Mesendoderm (in vitro differentiated cells): ENCODE data around the gene NTN1.
A peak's percentile ranks its signal among the peaks of the same experiment; 100 is the strongest.

Source experiments
- DNase-seq: peaks from one replicate; pipeline ENCODE4 v3.0.0; 2013
- H2AK5ac ChIP-seq: 2 replicates; pipeline ENCODE4 v1.6.1; 2013; ENCODE audit warnings: low read length, inconsistent platforms
- H2BK120ac ChIP-seq: 2 replicates; pipeline ENCODE4 v1.6.1; 2013; ENCODE audit warnings: low read depth, mild to moderate bottlenecking, low read length, moderate library complexity, mixed read lengths
- H2BK15ac ChIP-seq: replicated peaks from 2 replicates; pipeline ENCODE4 v1.6.1; 2013; ENCODE audit warnings: low read depth, mild to moderate bottlenecking, moderate library complexity
- H2BK5ac ChIP-seq: 2 replicates; pipeline ENCODE4 v1.6.1; 2013; ENCODE audit warnings: low read length, inconsistent platforms
- H3K18ac ChIP-seq: 2 replicates; pipeline ENCODE4 v1.6.1; 2013; ENCODE audit warnings: mild to moderate bottlenecking, low read length, mixed read lengths
- H3K23ac ChIP-seq: one replicate; pipeline ENCODE4 v1.6.1; 2013; ENCODE audit warnings: low read length
- H3K27ac ChIP-seq: 2 replicates; pipeline ENCODE4 v1.5.1; 2013; ENCODE audit warnings: low read depth, mild to moderate bottlenecking, inconsistent platforms, low read length, moderate library complexity
- H3K27me3 ChIP-seq: 2 replicates; pipeline ENCODE4 v1.6.1; 2013; ENCODE audit warnings: low read length, control low read depth, mild to moderate bottlenecking, inconsistent platforms; ENCODE audit not compliant: insufficient read depth, poor library complexity
- H3K36me3 ChIP-seq: 2 replicates; pipeline ENCODE4 v1.6.1; 2013; ENCODE audit warnings: low read length, inconsistent platforms; ENCODE audit not compliant: control insufficient read depth, insufficient read depth
- H3K4ac ChIP-seq: one replicate; pipeline ENCODE4 v1.6.1; 2013; ENCODE audit warnings: low read depth, mild to moderate bottlenecking, low read length, moderate library complexity
- H3K4me1 ChIP-seq: 2 replicates; pipeline ENCODE4 v1.6.1; 2013; ENCODE audit warnings: low read depth, low read length, inconsistent platforms; ENCODE audit not compliant: control insufficient read depth
- H3K4me2 ChIP-seq: 2 replicates; pipeline ENCODE4 v1.6.1; 2013; ENCODE audit warnings: low read length
- H3K4me3 ChIP-seq: 2 replicates; pipeline ENCODE4 v1.5.1; 2013; ENCODE audit warnings: mild to moderate bottlenecking, low read length
- H3K56ac ChIP-seq: one replicate; pipeline ENCODE4 v1.6.1; 2013; ENCODE audit warnings: low read length
- H3K79me1 ChIP-seq: 2 replicates; pipeline ENCODE4 v1.6.1; 2013; ENCODE audit warnings: low read length, inconsistent platforms
- H3K79me2 ChIP-seq: 2 replicates; pipeline ENCODE4 v1.6.1; 2013; ENCODE audit warnings: mild to moderate bottlenecking, low read length; ENCODE audit not compliant: control insufficient read depth, insufficient read depth
- H3K9ac ChIP-seq: 2 replicates; pipeline ENCODE4 v1.6.1; 2013; ENCODE audit warnings: low read length, inconsistent platforms
- H4K5ac ChIP-seq: one replicate; pipeline ENCODE4 v1.6.1; 2013; ENCODE audit warnings: low read length
- H4K8ac ChIP-seq: one replicate; pipeline ENCODE4 v1.6.1; 2013; ENCODE audit warnings: low read depth, mild to moderate bottlenecking, control low read depth, low read length, moderate library complexity
- WGBS: extraction: QIAGEN DNeasy Blood & Tissue Kit; methylation state at CpG from one replicate; pipeline ENCODE4 v1.1.7; 2013; ENCODE audit warnings: low lambda C conversion rate, missing lambda C conversion rate; ENCODE audit not compliant: insufficient coverage; ENCODE audit errors: extremely low coverage; 5-methylcytosine and 5-hydroxymethylcytosine counted together

The NTN1 gene

GRCh38 chr17:9050801-9051401, 29.6 kb downstream of the NTN1 start:
- H3K27ac ChIP-seq = no peak overlapping the region
- no peak overlapping the region for H3K4me2 ChIP-seq
- H3K56ac ChIP-seq = no peak overlapping the region
- no peak overlapping the region for H3K18ac ChIP-seq
- no peaks in the 10 kb centered on the region for H3K79me1 ChIP-seq
- H2BK5ac ChIP-seq = no peak overlapping the region
- peaks cover 2% of the 10 kb centered on the region for H3K4me1 ChIP-seq
- no peaks in the 10 kb centered on the region for H3K27me3 ChIP-seq
- no CpG with 5 or more reads among the region's 8 CpGs for WGBS
- no peak overlapping the region for H2BK15ac ChIP-seq
- no peak overlapping the region for H3K23ac ChIP-seq
- H3K4ac ChIP-seq = peak overlapping the region; percentile 6
- no peak overlapping the region for H4K5ac ChIP-seq
- H2AK5ac ChIP-seq = no peak overlapping the region
- H3K79me2 ChIP-seq = no peaks in the 10 kb centered on the region
- no peak overlapping the region for H4K8ac ChIP-seq
- DNase-seq = peak; percentile 89
- H3K9ac ChIP-seq = no peak overlapping the region
- no peak overlapping the region for H2BK120ac ChIP-seq
- H3K4me3 ChIP-seq = no peak overlapping the region
- no peaks in the 10 kb centered on the region for H3K36me3 ChIP-seq

GRCh38 chr17:9051561-9051960, 30.3 kb downstream of the NTN1 start:
- H3K36me3 ChIP-seq = no peaks in the 10 kb centered on the region
- no peak overlapping the region for H3K27ac ChIP-seq
- no peak overlapping the region for H2AK5ac ChIP-seq
- H3K4me1 ChIP-seq = peaks cover 2% of the 10 kb centered on the region
- H3K9ac ChIP-seq = no peak overlapping the region
- no peaks in the 10 kb centered on the region for H3K27me3 ChIP-seq
- H3K56ac ChIP-seq = no peak overlapping the region
- no peaks in the 10 kb centered on the region for H3K79me1 ChIP-seq
- no peak overlapping the region for H3K18ac ChIP-seq
- DNase-seq = no peak
- H2BK15ac ChIP-seq = no peak overlapping the region
- no CpG with 5 or more reads among the region's 4 CpGs for WGBS
- no peak overlapping the region for H4K5ac ChIP-seq
- no peak overlapping the region for H2BK120ac ChIP-seq
- H4K8ac ChIP-seq = no peak overlapping the region
- H3K4me2 ChIP-seq = no peak overlapping the region
- no peak overlapping the region for H3K23ac ChIP-seq
- no peak overlapping the region for H3K4ac ChIP-seq
- no peaks in the 10 kb centered on the region for H3K79me2 ChIP-seq
- H3K4me3 ChIP-seq = no peak overlapping the region
- no peak overlapping the region for H2BK5ac ChIP-seq

- Histone ChIP-seq H3K36me3 (no peaks in the 10 kb centered on the region), H3K4ac (no peak overlapping the region), H2BK5ac (no peak overlapping the region), H3K79me2 (no peaks in the 10 kb centered on the region), H3K4me1 (peaks cover 2% of the 10 kb centered on the region), H3K27ac (no peak overlapping the region), H3K18ac (no peak overlapping the region), H4K8ac (no peak overlapping the region), H4K5ac (no peak overlapping the region), H3K4me3 (no peak overlapping the region), H2BK120ac (no peak overlapping the region), H2BK15ac (no peak overlapping the region), H3K4me2 (no peak overlapping the region), H3K27me3 (no peaks in the 10 kb centered on the region), H3K79me1 (no peaks in the 10 kb centered on the region), H3K23ac (no peak overlapping the region), H2AK5ac (no peak overlapping the region), H3K56ac (no peak overlapping the region), H3K9ac (no peak overlapping the region)
- no CpG with 5 or more reads among the region's 6 CpGs for WGBS
- no peak for DNase-seq
Measured at GRCh38 chr17:9052921-9053320, 31.6 kb downstream of the NTN1 start.

GRCh38 chr17:9053406-9053805, 32.1 kb downstream of the NTN1 start:
- H3K56ac ChIP-seq = no peak overlapping the region
- H3K4me3 ChIP-seq = no peak overlapping the region
- no peak overlapping the region for H3K27ac ChIP-seq
- H4K5ac ChIP-seq = no peak overlapping the region
- H2AK5ac ChIP-seq = no peak overlapping the region
- no peaks in the 10 kb centered on the region for H3K27me3 ChIP-seq
- no peak for DNase-seq
- no peaks in the 10 kb centered on the region for H3K79me2 ChIP-seq
- H2BK5ac ChIP-seq = no peak overlapping the region
- no peak overlapping the region for H3K23ac ChIP-seq
- no CpG with 5 or more reads among the region's 4 CpGs for WGBS
- H3K4me1 ChIP-seq = peaks cover 2% of the 10 kb centered on the region
- H4K8ac ChIP-seq = no peak overlapping the region
- no peaks in the 10 kb centered on the region for H3K36me3 ChIP-seq
- no peak overlapping the region for H3K9ac ChIP-seq
- H2BK120ac ChIP-seq = no peak overlapping the region
- H2BK15ac ChIP-seq = no peak overlapping the region
- H3K4me2 ChIP-seq = no peak overlapping the region
- no peak overlapping the region for H3K4ac ChIP-seq
- no peaks in the 10 kb centered on the region for H3K79me1 ChIP-seq
- H3K18ac ChIP-seq = no peak overlapping the region

DNA sequence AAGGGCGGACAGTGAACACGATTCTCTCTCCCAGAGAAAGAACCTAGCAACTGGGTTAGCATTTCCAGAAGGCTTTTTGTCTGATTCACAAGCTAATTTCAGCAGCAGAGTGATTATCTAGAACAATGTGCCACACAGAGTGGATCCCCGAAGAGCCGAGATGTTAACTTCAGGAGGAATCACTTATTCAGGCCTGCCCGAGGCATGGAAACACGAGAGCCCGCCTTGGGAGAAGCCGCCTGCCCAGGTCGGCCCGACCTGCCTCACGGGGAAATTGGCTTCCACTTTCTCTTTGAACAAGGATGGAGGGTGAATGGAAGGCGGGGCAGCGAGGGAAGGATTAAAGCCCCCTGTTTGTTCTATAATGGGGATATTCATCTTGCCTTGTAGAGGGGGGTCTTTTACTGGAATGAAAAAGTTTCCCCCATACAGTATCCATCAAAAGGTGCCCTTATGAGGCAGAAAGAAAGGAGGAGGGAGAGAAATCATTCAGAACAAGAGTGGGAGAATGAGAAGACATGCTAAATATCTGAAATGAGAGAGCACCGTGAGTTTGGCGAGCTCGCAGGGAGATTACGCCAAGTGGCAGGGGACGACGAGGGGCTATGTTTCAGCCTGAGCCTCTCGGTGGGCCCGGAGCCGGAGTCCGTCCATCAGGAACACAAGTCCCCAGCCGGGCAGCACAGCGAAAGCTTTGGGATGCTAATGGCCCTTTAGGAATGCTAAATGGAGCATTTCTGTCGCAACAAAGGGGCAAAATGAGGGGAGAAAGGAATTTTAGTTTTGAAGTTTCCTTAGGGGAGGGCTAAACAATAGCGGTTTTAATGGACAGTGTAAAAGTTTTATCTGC, 33.0 kb downstream of the NTN1 start:
- Histone ChIP-seq H2BK15ac (no peak overlapping the region), H3K4me2 (no peak overlapping the region), H3K18ac (no peak overlapping the region), H4K8ac (no peak overlapping the region), H2AK5ac (no peak overlapping the region), H3K79me1 (no peaks in the 10 kb centered on the region), H3K23ac (no peak overlapping the region), H4K5ac (no peak overlapping the region), H3K4ac (no peak overlapping the region), H3K9ac (no peak overlapping the region), H2BK5ac (no peak overlapping the region), H3K56ac (no peak overlapping the region), H2BK120ac (no peak overlapping the region), H3K36me3 (no peaks in the 10 kb centered on the region), H3K27ac (no peak overlapping the region), H3K27me3 (no peaks in the 10 kb centered on the region), H3K4me3 (no peak overlapping the region), H3K4me1 (peaks cover 2% of the 10 kb centered on the region), H3K79me2 (no peaks in the 10 kb centered on the region)
- no CpG with 5 or more reads among the region's 27 CpGs for WGBS
- DNase-seq = peak; percentile 51
